CD14-positive monocyte (primary cell): Measurements from ENCODE around the gene SYNDIG1. TPM values are rescaled to one million over a fixed set of nuclear protein-coding genes. Genes with fewer than 3 reads are reported as not detected.

Experiments
- DNase-seq, 3 donors: peaks; one replicate each; pipeline ENCODE4 v3.0.0-alpha.2; 2011 to 2022
- H2AFZ ChIP-seq: 2 replicates; pipeline ENCODE4 v1.6.0; 2012; ENCODE audit warnings: mild to moderate bottlenecking, low read depth, low read length, inconsistent platforms; ENCODE audit not compliant: insufficient read depth, poor library complexity, severe bottlenecking
- H3K27ac ChIP-seq, 2 donors: 1 replicate in 1 of 2; 2 replicates in 1 of 2; pipeline ENCODE4 v1.5.1; 2012 to 2013; ENCODE audit warnings: low read length in 2 of 2, control low read depth in 1 of 2, inconsistent platforms in 1 of 2, low read depth in 1 of 2, mild to moderate bottlenecking in 1 of 2
- H3K27me3 ChIP-seq, 2 donors: one replicate each; pipeline versions ENCODE4 v1.6.0 to v1.6.1; 2011 to 2013; ENCODE audit warnings: low read length in 2 of 2; ENCODE audit not compliant: control insufficient read depth in 2 of 2, insufficient read depth in 2 of 2
- H3K36me3 ChIP-seq, 2 donors: replicated peaks in 1 of 2; 1 replicate in 1 of 2; 2 replicates in 1 of 2; pipeline versions ENCODE4 v1.5.1 to v1.6.1; 2012 to 2013; ENCODE audit warnings: low read length in 2 of 2, control low read depth in 1 of 2, inconsistent platforms in 1 of 2, mild to moderate bottlenecking in 1 of 2; ENCODE audit not compliant: insufficient read depth in 2 of 2, control insufficient read depth in 1 of 2
- H3K4me1 ChIP-seq, 2 donors: 1 replicate in 1 of 2; 2 replicates in 1 of 2; pipeline versions ENCODE4 v1.5.1 to v1.6.1; 2012 to 2013; ENCODE audit warnings: low read length in 2 of 2, control low read depth in 1 of 2, inconsistent platforms in 1 of 2, mild to moderate bottlenecking in 1 of 2, moderate library complexity in 1 of 2; ENCODE audit not compliant: insufficient read depth in 2 of 2, control insufficient read depth in 1 of 2
- H3K4me2 ChIP-seq: replicated peaks from 2 replicates; pipeline ENCODE3; 2012; ENCODE audit warnings: low read length, moderate library complexity, mild to moderate bottlenecking; ENCODE audit not compliant: poor library complexity, severe bottlenecking; ENCODE audit errors: extremely low read depth
- H3K4me3 ChIP-seq, 3 experiments: fragments of 200-600 bp in 1 of 3; sonication (generic) in 1 of 3; replicated peaks in 1 of 3; 1 replicate in 2 of 3; 2 replicates in 1 of 3; pipeline ENCODE4 v1.5.1; 2011 to 2013; ENCODE audit warnings: low read length in 3 of 3, mild to moderate bottlenecking in 3 of 3, control low read depth in 2 of 3, low read depth in 2 of 3, inconsistent platforms in 1 of 3, moderate library complexity in 1 of 3
- H3K79me2 ChIP-seq: 2 replicates; pipeline ENCODE4 v1.6.0; 2012; ENCODE audit warnings: mild to moderate bottlenecking, control low read depth, inconsistent platforms, low read length, moderate library complexity; ENCODE audit not compliant: insufficient read depth
- H3K9ac ChIP-seq: 2 replicates; pipeline ENCODE4 v1.6.0; 2017; ENCODE audit warnings: low read length, mild to moderate bottlenecking; ENCODE audit not compliant: insufficient read depth, poor library complexity, severe bottlenecking
- H3K9me3 ChIP-seq, 2 donors: replicated peaks in 1 of 2; 1 replicate in 1 of 2; 2 replicates in 1 of 2; pipeline versions ENCODE4 v1.5.1 to v1.6.1; 2012 to 2013; ENCODE audit warnings: low read length in 2 of 2, control low read depth in 1 of 2; ENCODE audit not compliant: control insufficient read depth in 1 of 2, insufficient read depth in 1 of 2
- H4K20me1 ChIP-seq: 2 replicates; pipeline ENCODE4 v1.6.0; 2012; ENCODE audit warnings: mild to moderate bottlenecking, low read length, control low read depth, moderate library complexity; ENCODE audit not compliant: insufficient read depth
- H3K27ac Mint-ChIP-seq, 7 donors: one replicate each; pipeline ENCODE4 v1.8.0; 2020; ENCODE audit warnings: mild to moderate bottlenecking in 7 of 7, mixed read lengths in 7 of 7, moderate library complexity in 6 of 7, inconsistent platforms in 2 of 7
- H3K27me3 Mint-ChIP-seq, 3 donors: one replicate each; pipeline ENCODE4 v1.8.0; 2021 to 2022; ENCODE audit warnings: low read depth in 3 of 3, mild to moderate bottlenecking in 3 of 3, mixed read lengths in 3 of 3, moderate library complexity in 3 of 3, inconsistent platforms in 1 of 3
- H3K36me3 Mint-ChIP-seq, 2 donors: one replicate each; pipeline ENCODE4 v1.8.0; 2020; ENCODE audit warnings: mixed read lengths in 2 of 2, inconsistent platforms in 1 of 2, mild to moderate bottlenecking in 1 of 2
- H3K4me1 Mint-ChIP-seq: one replicate; pipeline ENCODE4 v1.8.0; 2020; ENCODE audit warnings: mild to moderate bottlenecking, mixed read lengths
- H3K4me3 Mint-ChIP-seq, 2 donors: one replicate each; pipeline ENCODE4 v1.8.0; 2020; ENCODE audit warnings: mild to moderate bottlenecking in 2 of 2, mixed read lengths in 2 of 2, moderate library complexity in 1 of 2
- H3K9me3 Mint-ChIP-seq, 7 donors: one replicate each; pipeline ENCODE4 v1.8.0; 2020 to 2022; ENCODE audit warnings: mixed read lengths in 7 of 7, mild to moderate bottlenecking in 6 of 7, moderate library complexity in 6 of 7, inconsistent platforms in 2 of 7
- WGBS: methylation state at CpG from one replicate; pipeline ENCODE4 v1.1.5; 2013; ENCODE audit warnings: missing lambda C conversion rate; ENCODE audit not compliant: insufficient coverage; 5-methylcytosine and 5-hydroxymethylcytosine counted together
- intact Hi-C, 2 donors: fragments of 100-400 bp; cut with micrococcal nuclease; formaldehyde crosslinking; loops; one replicate each; pipeline versions ENCODE4 v1.15.0 to v1.15.1; 2023
- polyA plus RNA-seq, 3 donors: library from polyadenylated mRNA; depleted of rRNA in 1 of 3; unstranded in 2 of 3; stranded (reverse) in 1 of 3; fragments of 300-500 nt in 2 of 3; fragments of >200 nt in 1 of 3; fragmentation: Illumina TruSeq in 2 of 3; gene quantifications; 1 replicate in 2 of 3; 2 replicates in 1 of 3; pipeline ENCODE4 v1.2.3, GENCODE V29; 2012 to 2021
- TF ChIP-seq, protein P1 (sequence below): fragments of 200-600 bp; IDR thresholded peaks from one replicate; pipeline ENCODE4 v1.8.0; 2022; ENCODE audit warnings: antibody characterized with exemption, mild to moderate bottlenecking

Gene SYNDIG1
- polyA plus RNA-seq, 3 donors, result not detected

DNA sequence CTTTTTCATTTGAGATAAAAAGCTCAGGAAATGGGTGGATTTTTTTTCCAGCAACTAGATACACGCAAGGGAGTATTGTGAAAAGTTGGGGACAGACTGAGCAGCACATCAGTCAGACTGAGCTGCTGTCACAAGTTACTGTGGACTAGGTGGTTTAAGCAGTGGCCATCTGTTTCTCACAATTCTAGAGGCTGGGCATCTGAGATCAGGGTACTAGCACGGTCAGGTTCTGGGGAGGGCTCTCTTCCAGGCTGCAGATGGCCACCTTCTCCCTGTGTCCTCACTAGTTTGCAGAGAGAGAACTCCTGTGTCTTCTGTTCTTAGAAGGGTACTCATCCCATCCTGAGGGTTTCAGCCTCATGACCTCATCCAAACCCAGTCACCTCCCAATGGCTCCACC is 178.3 kb downstream of the SYNDIG1 start:
- H3K36me3 ChIP-seq, result no peaks in the 10 kb centered on the region
- no peak overlapping the region for H3K27ac Mint-ChIP-seq
- no peak overlapping the region for H3K27ac ChIP-seq
- intact Hi-C loops, result no loop called here
- H3K4me1 Mint-ChIP-seq, result peaks cover 7% of the 10 kb centered on the region
- TF ChIP-seq, protein P1, sequence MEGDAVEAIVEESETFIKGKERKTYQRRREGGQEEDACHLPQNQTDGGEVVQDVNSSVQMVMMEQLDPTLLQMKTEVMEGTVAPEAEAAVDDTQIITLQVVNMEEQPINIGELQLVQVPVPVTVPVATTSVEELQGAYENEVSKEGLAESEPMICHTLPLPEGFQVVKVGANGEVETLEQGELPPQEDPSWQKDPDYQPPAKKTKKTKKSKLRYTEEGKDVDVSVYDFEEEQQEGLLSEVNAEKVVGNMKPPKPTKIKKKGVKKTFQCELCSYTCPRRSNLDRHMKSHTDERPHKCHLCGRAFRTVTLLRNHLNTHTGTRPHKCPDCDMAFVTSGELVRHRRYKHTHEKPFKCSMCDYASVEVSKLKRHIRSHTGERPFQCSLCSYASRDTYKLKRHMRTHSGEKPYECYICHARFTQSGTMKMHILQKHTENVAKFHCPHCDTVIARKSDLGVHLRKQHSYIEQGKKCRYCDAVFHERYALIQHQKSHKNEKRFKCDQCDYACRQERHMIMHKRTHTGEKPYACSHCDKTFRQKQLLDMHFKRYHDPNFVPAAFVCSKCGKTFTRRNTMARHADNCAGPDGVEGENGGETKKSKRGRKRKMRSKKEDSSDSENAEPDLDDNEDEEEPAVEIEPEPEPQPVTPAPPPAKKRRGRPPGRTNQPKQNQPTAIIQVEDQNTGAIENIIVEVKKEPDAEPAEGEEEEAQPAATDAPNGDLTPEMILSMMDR, result no peak
- H3K36me3 Mint-ChIP-seq, result no peaks in the 10 kb centered on the region
- no peak overlapping the region for H2AFZ ChIP-seq
- no peak for DNase-seq
- H3K4me2 ChIP-seq, result no peak overlapping the region
- H3K9me3 ChIP-seq, result no peaks in the 10 kb centered on the region
- H3K4me1 ChIP-seq, result no peaks in the 10 kb centered on the region
- no peak overlapping the region for H3K9ac ChIP-seq
- no peaks in the 10 kb centered on the region for H3K27me3 ChIP-seq
- no peaks in the 10 kb centered on the region for H4K20me1 ChIP-seq
- peaks cover 0 to 5% (median 0%) of the 10 kb centered on the region in 7 donors for H3K9me3 Mint-ChIP-seq
- no peak overlapping the region for H3K4me3 ChIP-seq
- no peak overlapping the region for H3K4me3 Mint-ChIP-seq
- peaks cover 0 to 3% (median 2%) of the 10 kb centered on the region in 3 donors for H3K27me3 Mint-ChIP-seq
- WGBS, result 94% methylated on average over 2 of the region's 2 CpGs
- H3K79me2 ChIP-seq, result no peaks in the 10 kb centered on the region

DNA sequence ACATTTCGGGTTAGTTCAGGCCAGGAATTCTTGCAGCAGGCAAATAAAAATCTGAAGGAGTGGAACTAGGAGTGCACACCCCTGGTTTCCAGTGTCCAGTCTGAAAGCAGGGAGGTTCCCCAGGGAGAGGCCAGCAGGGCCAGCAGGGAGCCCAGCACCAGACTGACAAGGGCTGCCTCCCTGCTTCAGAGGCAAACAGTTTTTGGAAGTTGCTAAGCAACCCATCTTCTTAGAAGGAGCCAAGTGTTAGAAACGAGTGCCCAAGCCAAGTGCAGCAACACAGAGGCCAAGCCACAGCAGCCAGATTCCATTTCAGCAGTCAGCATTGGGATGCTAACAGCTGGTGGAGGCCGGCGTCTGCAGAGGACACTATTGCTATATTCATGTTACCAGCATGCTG is 179.1 kb downstream of the SYNDIG1 start:
- no peak overlapping the region for H3K27ac Mint-ChIP-seq
- intact Hi-C loops, result no loop called here
- no peak overlapping the region for H3K27ac ChIP-seq
- TF ChIP-seq, protein P1, result no peak
- no peaks in the 10 kb centered on the region for H3K79me2 ChIP-seq
- no peak overlapping the region for H3K9ac ChIP-seq
- H3K36me3 Mint-ChIP-seq, result no peaks in the 10 kb centered on the region
- H3K36me3 ChIP-seq, result no peaks in the 10 kb centered on the region
- H3K4me3 ChIP-seq, result no peak overlapping the region
- peaks cover 7% of the 10 kb centered on the region for H3K4me1 Mint-ChIP-seq
- H3K27me3 ChIP-seq, result no peaks in the 10 kb centered on the region
- no peak overlapping the region for H3K4me2 ChIP-seq
- H3K4me3 Mint-ChIP-seq, result no peak overlapping the region
- H3K9me3 ChIP-seq, result no peaks in the 10 kb centered on the region
- no peaks in the 10 kb centered on the region for H4K20me1 ChIP-seq
- H3K9me3 Mint-ChIP-seq, result peaks cover 0 to 5% (median 0%) of the 10 kb centered on the region in 7 donors
- peaks cover 0 to 3% (median 2%) of the 10 kb centered on the region in 3 donors for H3K27me3 Mint-ChIP-seq
- H2AFZ ChIP-seq, result no peak overlapping the region
- 73% methylated on average over 2 of the region's 4 CpGs for WGBS
- H3K4me1 ChIP-seq, result no peaks in the 10 kb centered on the region
- DNase-seq, result no peak
